ENCODE measurements around the gene ACBD4. TPM values are rescaled to one million over a fixed set of nuclear protein-coding genes. Genes with fewer than 3 reads are reported as not detected.

ACBD4 gene
- polyA plus RNA-seq, 1 of the 3 experiments (the other 2 are of a cell fraction), result 15.8 TPM

- Histone ChIP-seq H3K9me3 (no peaks in the 10 kb centered on the region), H3K4me1 (ENCODE audit: control insufficient read depth in 1 of 2, insufficient read depth in 2 of 2, low read depth in 1 of 2, low read length in 1 of 2) (peaks cover 0 to 2% of the 10 kb centered on the region in 2 experiments; a peak in 1 of 4 replicates), H2AFZ (ENCODE audit: low read depth) (no peak overlapping the region), H3K9ac (no peak overlapping the region), H3K79me2 (ENCODE audit: insufficient read depth) (no peaks in the 10 kb centered on the region), H3K9me2 (no peaks in the 10 kb centered on the region), H3K4me2 (no peak overlapping the region), H4K20me1 (ENCODE audit: insufficient read depth) (no peaks in the 10 kb centered on the region), H3K27me3 (ENCODE audit: insufficient read depth) (no peaks in the 10 kb centered on the region), H3F3A (replicated peaks; ENCODE audit: insufficient read depth) (peaks cover 5% of the 10 kb centered on the region), H3K4me3 (ENCODE audit: low read depth in 2 of 2, low read length in 1 of 2) (no peak overlapping the region), H3K27ac (ENCODE audit: low read depth in 2 of 2, low read length in 1 of 2) (no peak overlapping the region; a peak in 1 of 4 replicates), H3K36me3 (replicated peaks in 1 of 2; ENCODE audit: control insufficient read depth in 1 of 2, insufficient read depth in 2 of 2, low read length in 1 of 2) (peaks cover 19 to 69% of the 10 kb centered on the region in 2 experiments)
- DNase-seq, result no peak
- CTCF ChIA-PET, result interaction anchor here (1.2 to 5.5 kb wide), 5 partner anchors 8 to 86 kb away, joined by 3 to 46 read pairs (median 28); partner anchors contain the start of genes ACBD4 and PLCD3
- 96% methylated on average over 5 of the region's 5 CpGs for WGBS (ENCODE audit: low lambda C conversion rate)
- TF ChIP-seq FOSL2 (IDR thresholded peaks at IDR 0.05; ENCODE audit: borderline replicate concordance, low read depth), result no peak
- TF ChIP-seq ELF1 (IDR thresholded peaks at IDR 0.05), result no peak
- no peak for TF ChIP-seq MEF2A (IDR thresholded peaks at IDR 0.05; ENCODE audit: borderline replicate concordance, low read depth)
- no peak for TF ChIP-seq FOXJ3 (CRISPR knock-in tag; IDR thresholded peaks at IDR 0.05)
- no peak for TF ChIP-seq GATA2 (CRISPR knock-in tag; IDR thresholded peaks at IDR 0.05)
- TF ChIP-seq MXI1 (IDR thresholded peaks at IDR 0.05; ENCODE audit: low read depth, low read length), result no peak
- no peak for TF ChIP-seq SIN3A (IDR thresholded peaks at IDR 0.05; ENCODE audit: borderline replicate concordance, low read depth, low read length)
- no peak for TF ChIP-seq RFX5 (IDR thresholded peaks at IDR 0.05; ENCODE audit: low read length)
- TF ChIP-seq YY1 (IDR thresholded peaks at IDR 0.05; ENCODE audit: low read depth), result no peak
- no peak for TF ChIP-seq GABPA (IDR thresholded peaks at IDR 0.05; ENCODE audit: low read depth)
- TF ChIP-seq EP300 (IDR thresholded peaks at IDR 0.05; ENCODE audit: borderline replicate concordance in 1 of 2, low read depth in 1 of 2, low read length in 1 of 2), result no peak
- TF ChIP-seq NRF1 (IDR thresholded peaks at IDR 0.05; ENCODE audit: low read depth, low read length), result no peak
- TF ChIP-seq, protein P1, sequence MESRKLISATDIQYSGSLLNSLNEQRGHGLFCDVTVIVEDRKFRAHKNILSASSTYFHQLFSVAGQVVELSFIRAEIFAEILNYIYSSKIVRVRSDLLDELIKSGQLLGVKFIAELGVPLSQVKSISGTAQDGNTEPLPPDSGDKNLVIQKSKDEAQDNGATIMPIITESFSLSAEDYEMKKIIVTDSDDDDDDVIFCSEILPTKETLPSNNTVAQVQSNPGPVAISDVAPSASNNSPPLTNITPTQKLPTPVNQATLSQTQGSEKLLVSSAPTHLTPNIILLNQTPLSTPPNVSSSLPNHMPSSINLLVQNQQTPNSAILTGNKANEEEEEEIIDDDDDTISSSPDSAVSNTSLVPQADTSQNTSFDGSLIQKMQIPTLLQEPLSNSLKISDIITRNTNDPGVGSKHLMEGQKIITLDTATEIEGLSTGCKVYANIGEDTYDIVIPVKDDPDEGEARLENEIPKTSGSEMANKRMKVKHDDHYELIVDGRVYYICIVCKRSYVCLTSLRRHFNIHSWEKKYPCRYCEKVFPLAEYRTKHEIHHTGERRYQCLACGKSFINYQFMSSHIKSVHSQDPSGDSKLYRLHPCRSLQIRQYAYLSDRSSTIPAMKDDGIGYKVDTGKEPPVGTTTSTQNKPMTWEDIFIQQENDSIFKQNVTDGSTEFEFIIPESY (IDR thresholded peaks at IDR 0.05; ENCODE audit: borderline replicate concordance, low read depth), result no peak
- TF ChIP-seq, protein P2, sequence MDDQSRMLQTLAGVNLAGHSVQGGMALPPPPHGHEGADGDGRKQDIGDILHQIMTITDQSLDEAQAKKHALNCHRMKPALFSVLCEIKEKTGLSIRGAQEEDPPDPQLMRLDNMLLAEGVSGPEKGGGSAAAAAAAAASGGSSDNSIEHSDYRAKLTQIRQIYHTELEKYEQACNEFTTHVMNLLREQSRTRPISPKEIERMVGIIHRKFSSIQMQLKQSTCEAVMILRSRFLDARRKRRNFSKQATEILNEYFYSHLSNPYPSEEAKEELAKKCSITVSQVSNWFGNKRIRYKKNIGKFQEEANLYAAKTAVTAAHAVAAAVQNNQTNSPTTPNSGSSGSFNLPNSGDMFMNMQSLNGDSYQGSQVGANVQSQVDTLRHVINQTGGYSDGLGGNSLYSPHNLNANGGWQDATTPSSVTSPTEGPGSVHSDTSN (IDR thresholded peaks at IDR 0.05), result no peak
- no peak for TF ChIP-seq CHD2 (IDR thresholded peaks at IDR 0.05; ENCODE audit: low read length, partially characterized antibody)
- no peak for TF ChIP-seq TCF12 (IDR thresholded peaks at IDR 0.05)
- no peak for TF ChIP-seq RCOR1 (IDR thresholded peaks at IDR 0.05; ENCODE audit: low read length)
- TF ChIP-seq, protein P3, sequence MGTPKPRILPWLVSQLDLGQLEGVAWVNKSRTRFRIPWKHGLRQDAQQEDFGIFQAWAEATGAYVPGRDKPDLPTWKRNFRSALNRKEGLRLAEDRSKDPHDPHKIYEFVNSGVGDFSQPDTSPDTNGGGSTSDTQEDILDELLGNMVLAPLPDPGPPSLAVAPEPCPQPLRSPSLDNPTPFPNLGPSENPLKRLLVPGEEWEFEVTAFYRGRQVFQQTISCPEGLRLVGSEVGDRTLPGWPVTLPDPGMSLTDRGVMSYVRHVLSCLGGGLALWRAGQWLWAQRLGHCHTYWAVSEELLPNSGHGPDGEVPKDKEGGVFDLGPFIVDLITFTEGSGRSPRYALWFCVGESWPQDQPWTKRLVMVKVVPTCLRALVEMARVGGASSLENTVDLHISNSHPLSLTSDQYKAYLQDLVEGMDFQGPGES (IDR thresholded peaks at IDR 0.05; ENCODE audit: low read depth, low read length), result no peak
- POLR2A ChIA-PET, result no interaction called here
These were observed 28.9 kb upstream of the ACBD4 start for GRCh38 chr17:45106582-45106981.

All from SK-N-SH (cell line).